Dedifferentiated amniotic fluid mesenchymal stem cell (primary cell): Measurements from ENCODE around the gene ADPRS.

Experiments
- DNase-seq: peaks from one replicate; pipeline ENCODE4 v3.0.0-alpha.2; 2016; ENCODE audit errors: extremely low spot score

The ADPRS gene

DNA sequence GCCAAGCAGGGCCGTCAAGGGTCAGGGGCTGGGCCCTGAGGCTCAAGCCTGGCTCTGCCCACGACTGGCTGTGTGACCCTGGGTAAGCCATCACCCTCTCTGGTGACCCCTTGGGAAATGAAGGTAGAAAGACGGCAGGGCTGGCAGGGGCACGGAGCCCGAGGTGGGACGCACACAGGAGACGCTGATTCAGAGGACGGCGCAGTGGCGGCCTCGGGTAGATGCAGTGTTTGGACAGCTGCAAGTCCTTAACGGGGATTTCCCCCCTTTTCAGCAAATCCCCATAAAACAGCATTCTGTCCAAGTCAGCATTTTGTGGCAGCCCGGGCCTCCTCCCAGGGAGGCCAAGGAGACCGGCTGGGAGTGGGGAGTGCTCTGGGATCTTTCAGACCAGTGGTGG lies 19.6 kb downstream of the ADPRS start:
- peak; percentile 36 for DNase-seq

DNA sequence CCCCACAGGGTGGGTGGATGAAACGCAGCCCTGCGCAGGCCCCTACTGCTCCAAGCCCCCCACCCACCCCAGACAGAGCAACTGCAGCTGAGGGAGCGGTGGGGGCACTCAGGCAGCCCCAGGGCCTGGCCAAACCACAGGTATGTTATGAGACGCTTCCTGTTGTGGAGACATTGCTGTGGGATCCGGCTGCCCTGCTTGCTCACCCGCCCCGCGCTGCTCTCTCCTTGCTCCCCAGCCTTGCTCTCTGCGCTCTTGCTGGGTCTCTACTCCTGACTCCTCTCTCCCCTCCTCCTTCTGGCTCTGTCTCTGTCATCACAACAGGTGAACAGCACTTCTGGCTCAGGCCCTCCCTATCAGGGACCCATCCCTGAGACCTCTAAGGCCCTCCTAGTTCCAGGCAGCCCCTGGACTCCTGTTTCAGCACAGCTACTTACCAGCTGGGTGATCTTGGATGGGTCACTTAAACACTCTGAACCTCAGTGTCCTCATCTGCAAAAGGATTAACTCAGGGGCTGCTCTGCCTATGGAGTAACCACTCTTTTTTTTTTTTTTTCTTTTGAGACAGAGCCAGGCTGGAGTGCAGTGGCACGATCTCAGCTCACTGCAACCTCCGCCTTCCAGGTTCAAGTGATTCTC lies 20.5 kb downstream of the ADPRS start:
- DNase-seq: peak; percentile 42

DNA sequence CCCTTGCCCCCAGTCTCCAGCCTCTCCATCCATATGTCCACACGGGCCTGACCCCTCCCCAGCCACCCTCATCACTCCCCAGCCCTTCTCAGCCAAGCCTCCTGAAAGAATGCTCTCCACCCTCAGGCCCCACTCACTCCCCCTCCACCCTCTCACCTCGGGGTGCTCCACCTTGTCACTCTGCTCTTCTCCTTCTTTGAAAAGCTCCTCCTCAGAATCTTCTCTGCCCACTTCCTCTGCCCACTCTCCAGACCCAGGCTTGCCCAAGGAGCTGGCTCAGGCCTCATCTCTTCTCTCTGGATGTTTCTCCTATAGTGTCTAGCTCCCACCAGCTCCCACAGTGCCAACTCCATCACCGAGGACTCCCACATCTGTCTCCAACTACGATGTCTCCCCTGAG lies 22.5 kb downstream of the ADPRS start:
- DNase-seq: no peak

DNA sequence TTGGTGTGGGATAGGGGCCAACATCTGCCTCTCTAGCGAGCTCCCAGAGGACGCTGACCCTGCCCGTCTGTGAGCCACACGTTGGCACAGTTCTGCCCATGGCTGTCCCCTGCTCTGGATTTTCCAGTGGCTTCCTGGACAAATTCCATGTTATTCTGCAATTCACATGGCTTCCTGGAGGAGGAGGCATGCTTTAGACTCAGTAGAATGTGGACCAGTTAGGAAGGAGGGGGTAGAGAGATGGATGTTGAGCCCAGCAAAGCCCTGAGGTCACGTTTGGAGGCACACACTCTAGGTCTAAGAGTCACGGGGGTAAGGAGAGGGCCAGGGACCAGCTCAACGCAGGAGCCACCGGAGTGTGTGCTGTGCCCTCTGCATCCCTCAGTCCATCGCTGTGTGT lies 24.1 kb downstream of the ADPRS start:
- DNase-seq: no peak

DNA sequence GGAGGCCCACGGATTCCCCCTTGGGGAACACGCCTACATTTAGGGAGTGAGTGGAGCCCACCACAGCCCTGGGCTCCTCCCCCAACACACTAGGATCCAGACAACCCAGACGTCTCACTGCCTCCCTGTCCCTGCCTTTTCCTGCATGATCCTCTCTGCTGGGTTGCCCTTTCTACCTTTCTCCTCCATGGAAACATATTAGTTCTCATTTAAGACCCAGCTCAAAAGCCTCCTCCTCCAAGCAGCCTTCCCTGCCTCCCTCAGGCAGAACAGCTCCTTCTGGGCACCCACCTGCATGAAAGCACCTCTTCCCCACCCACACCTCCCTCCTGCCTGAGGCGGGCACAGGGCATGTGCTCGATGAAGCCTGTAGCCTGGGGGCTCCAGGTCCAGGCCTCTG lies 25.7 kb downstream of the ADPRS start:
- DNase-seq: no peak

DNA sequence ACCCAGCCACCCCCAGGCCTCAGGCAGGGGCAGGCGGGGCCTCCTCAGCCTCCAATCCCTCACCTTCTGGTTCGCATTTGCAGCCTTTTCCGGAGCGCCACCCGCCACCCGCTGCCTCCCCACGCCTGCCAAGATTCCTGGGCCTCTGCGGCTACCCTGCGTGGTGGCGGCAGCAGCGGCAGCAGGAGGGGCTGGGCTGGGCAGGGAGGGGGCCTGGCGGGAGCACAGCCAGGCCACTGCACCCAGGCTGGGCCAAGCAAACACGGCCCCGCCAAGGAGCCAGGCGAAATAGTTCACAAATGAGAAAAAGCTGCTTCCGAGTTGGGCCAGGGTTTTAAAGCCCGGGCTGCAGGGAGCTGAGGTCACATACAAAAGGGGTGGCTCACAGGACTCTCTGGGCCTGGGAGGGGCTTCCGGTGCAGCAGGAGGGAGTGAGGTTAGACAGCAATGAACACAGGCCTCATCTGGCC lies 26.5 kb downstream of the ADPRS start:
- DNase-seq: peak; percentile 81

DNA sequence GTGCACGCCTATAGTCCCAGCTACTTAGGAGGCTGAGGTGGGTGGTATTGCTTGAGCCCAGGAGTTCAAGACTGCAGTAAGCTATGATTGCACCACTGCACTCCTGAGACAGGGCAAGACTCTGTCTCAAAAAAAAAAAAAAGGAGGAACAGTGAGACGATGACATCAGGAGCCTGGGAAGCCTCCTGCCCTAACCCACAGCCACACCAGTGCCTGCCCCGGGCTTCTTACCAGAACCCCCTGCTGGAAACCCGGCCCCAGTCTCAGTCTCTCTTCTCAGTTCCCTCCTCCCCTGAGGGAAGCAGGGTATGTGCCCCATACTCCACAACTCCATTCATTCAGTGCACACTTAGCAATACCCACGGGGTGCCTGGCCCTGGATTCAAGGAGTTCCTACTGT lies 27.2 kb downstream of the ADPRS start:
- DNase-seq: no peak

DNA sequence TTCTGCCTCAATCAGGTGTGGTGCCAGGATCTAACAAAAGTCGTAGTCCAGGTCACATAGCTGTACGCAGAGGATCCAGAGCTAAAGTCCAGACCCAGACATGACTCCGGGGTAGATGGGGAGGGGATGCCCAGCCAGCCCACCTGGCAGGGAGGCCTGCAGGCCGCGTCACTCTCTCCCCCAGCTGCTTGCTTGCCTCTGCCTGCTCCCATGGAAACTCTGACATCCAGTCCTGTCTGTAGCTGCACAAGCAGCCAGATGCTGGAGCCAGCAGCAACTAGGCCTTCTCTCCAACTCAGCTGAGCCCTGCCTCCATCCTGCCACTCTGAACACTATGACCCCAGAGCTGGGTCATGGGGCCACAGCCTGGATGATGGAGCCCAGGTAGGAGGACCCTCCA lies 28.2 kb downstream of the ADPRS start:
- DNase-seq: no peak

DNA sequence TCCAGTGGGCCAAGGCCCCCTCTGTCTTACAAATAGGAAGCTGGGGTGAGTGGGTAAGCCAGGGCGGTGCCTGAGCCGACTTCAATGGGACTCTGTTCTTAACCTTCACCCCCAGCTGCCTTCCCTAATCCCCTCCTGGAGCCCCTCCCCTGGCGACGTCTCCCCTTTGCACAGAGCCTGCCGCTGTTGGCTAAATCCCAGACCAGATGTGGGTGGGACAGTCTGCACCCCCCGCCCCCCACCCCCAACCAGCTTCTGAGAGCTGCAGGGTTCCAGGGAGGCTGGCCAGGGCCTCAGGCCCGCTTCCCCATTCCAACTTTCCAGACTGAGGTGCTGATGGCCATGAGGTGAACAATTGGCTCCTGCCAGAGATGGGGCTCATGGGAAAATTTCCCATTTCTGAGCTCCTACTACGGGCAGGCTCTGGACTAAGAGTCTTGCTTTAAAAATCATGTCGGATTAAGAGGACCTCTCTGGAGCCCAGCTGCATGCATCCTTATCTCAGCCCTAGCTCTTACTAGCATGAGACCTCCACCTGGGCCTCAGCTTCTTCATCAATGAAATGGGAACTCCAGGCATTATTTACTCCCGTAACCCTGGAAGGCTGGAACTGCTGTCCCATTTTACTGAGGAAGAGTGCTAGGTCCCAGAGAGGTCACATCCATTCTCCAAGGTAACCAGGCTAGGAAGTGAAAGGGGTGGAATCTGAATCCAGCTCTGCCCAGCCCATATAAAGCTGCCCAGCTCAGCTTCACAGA lies 29.9 kb downstream of the ADPRS start:
- DNase-seq: no peak

DNA sequence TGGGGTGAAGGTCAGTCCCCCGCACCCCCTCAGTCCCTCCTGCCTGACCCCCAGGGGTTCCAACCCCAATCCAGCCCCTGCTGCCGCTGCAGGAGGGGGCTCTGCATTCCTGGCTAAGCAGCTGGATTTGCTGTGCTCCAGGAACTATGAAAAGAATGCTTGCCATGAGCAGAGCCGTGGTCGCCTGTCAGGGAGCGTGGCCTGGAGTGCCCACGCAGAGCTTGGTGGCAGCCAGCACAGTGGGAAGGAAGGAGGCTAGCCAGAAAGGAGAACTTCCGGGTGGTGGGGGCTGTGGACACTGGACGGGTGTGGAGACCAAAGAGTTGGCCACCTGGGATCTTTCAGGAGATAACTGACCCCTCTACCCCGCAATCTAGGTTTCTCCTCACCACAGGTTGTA lies 30.8 kb downstream of the ADPRS start:
- no peak for DNase-seq

DNA sequence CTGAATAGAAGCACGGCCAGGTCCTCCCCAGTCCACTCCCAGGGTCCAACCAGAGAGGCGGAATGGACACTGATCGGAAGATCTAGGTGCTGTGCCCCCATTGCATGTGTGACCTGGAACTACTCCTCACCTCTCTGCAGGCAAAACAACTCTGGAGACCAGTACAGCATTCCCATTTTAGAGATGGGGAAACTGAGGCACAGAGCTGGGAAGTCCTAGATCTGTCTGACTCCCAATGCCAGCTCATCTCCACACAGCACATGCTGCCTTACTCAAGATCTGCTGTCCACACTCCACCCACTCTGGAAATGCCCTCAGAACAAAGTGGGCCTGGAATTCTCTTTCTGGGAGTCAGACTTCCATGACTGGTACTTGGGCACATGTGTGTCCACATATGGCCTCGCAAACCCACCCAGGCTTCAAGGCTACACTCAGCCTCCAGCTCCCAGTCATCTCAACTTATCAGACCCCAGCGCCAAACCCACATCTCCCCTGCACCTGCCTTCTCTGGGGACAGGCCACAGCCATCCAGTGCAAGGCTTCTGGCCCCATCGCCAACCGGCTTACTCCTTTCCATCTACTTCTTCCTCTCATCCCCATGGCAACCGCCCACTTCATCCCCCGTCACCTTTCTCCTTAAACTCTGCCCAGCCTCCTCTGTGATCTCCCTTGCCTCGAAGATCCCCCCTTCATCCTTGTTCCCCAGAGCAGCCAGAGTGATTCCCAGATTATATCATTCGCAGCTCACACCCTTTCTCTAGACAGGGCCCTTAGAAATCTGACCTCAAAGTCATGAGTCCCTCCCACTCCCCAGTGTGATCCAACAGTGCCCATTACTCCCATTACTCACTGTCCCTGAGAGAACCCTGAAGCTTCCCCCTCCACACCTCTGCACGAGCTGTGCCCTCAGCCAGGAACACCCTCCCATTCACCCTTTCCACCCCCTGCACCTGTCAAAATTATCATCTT lies 33.7 kb downstream of the ADPRS start:
- no peak for DNase-seq

DNA sequence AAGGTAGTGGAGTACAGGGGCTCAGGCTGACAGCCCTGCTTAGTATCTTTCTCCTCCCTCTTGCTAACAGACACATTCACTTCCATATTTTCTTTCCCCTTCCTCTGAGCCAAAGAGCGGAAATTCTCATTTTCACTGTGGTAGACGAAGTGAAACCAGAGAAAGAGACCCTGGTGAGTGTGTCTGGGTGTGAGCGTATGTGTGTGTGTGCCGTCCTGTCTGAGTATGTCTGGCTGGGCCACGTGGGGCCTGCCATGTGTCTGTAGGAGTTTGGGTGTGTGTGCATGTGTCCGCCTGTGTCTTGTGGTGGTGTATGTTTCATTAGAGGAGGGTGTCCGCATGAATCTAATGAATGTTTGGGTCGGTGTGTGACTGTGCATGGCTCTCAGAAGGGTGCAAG lies 34.7 kb downstream of the ADPRS start:
- no peak for DNase-seq

DNA sequence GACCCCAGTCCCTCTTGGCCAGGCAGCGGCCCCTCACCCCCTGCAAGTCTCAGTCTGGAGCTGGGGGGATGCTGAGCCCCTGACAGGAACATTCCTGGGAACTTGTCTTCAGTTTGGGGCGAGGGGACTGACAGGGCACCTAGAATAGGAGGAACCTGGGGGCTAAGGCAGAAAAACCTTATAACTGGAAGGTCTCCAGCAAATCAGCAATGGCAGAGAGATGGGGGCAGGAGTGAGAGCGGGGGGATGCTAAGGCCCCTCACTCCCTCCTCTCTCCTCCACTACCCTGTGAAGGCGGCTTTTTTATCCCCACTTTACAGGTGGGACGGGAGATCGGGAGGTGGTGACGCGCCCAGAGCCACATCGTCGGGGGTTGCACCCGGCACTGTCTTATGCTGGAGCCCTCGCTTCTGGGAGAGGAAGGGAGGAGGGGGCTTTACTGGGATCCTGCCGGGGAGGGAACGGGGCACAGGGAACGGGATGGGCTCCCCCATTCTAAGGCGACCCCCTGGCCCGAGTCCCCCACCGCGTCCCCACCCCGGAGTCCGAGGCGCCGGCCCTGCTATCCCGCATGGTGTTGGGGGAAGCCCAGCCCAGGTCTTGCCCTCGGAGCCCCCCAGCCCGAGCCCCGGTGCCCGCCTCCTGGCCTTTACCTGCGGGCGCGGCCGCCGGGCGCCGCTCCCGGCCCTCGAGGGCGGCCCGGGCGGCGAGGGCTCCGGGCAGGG lies 35.9 kb downstream of the ADPRS start:
- no peak for DNase-seq

DNA sequence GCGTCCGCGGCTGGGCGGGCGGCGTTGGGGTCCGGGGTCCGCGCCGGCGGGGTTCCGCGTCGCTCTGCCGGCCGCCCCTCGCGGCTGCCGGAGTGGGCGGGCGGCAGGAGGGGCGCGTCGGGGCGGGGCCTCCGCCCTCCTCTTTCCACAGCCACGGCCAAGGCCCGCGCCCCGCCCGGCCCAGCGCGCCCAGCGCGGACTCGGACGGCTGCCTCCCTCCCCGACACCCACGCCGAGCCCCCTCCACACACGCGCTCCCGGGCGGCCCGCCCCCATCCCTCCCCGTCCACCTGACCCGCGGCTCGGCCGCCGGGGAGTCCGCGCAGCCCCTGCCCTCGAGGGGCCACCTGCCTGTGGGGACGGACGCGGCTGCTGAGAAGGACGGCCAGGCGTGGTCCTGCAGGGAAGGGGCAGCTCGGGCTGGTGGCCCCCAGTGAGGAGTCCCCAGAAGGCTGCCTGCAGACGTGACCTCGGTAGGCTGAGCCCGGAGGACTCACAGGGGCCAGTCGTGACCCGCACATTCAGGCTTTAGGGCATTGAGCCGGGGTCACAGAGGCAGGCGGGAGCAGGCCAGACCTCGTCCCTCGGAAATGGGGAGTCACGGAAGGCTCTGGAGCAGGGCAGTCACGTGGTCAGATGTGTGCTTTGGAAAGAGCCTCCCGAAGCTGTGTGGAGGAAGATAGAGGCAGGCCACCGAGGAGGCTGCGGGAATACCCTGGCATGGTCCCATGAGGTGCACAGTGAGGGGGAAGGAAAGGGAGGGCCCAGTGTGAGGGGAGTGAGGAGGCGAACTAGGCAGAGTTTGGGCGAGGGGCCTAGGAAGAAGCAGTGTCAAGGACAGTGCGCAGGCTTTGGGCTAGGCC lies 36.7 kb downstream of the ADPRS start, which contains the start of gene COL8A2:
TSS of gene COL8A2 (minus strand) at position 94 of the 863 bp plus-strand sequence. CDS start 24,980 bp downstream, outside the sequence.
- no peak for DNase-seq

DNA sequence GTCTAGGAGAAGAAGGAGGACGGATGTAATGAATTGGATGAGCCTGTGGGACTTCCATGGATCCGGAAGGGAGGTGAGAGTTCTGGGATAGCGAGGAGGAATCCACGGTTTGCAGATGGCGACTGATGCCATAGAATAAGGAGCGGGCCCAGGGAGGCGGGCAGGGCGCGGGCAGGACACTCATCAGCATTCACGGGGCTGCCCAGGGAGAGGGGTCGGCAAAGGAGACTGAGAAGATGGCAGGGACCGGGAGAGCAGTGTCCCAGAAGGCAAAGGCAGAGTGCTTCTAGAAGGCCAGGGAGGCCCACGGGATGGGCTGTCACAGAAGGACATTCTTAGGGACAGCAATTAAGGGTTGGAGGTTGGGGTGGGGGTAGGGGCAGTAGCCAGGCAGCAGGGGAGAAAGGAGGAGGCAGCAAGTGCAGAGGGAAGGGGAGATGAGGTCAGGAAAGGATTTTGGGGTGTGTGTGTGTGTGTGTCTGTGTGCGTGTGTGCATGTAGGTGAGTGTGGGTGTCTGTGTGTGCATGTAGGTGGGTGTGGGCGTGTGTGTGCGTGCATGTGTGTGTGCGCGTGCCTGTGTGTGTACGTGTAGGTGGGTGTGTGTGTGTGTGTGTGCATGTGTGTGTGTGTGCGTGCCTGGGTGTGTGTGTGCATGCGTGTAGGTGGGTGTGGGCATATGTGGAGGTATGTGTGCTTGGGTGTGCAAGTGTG lies 37.5 kb downstream of the ADPRS start:
- DNase-seq: no peak

DNA sequence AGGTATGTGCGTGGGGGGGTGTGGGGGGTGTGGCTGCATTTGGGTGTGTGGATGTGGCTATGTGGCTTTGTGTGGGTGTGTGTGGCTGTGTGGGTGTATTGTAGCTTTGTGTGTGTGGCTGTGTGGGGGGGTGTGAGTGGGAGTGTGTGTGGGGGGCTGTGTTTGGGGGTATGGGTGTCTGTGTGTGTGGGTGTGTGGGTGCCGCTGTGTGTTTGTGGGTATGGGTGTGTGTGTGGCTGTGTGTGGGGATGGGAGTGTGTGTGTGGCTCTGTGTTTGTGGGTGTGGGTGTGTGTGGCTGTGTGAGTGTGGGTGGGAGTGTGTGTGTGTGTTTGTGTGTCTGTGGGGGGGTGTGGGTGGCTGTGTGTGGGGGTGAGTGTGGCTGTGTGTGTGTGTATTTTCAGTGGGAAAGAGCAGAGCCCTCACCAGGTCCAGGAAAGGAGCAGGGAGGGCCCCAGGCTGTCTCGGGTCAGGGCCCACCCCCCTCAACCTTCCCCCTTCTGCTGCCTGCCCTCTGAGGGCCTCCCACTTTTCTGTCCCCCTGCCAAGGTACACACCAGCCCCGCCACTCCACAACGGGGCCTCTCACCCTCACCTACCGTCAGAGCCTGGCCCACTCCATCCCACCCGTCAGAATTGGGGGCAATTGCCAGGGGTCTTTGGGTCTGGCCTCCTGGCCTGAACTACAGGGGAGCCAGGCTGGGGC lies 38.3 kb downstream of the ADPRS start:
- no peak for DNase-seq

DNA sequence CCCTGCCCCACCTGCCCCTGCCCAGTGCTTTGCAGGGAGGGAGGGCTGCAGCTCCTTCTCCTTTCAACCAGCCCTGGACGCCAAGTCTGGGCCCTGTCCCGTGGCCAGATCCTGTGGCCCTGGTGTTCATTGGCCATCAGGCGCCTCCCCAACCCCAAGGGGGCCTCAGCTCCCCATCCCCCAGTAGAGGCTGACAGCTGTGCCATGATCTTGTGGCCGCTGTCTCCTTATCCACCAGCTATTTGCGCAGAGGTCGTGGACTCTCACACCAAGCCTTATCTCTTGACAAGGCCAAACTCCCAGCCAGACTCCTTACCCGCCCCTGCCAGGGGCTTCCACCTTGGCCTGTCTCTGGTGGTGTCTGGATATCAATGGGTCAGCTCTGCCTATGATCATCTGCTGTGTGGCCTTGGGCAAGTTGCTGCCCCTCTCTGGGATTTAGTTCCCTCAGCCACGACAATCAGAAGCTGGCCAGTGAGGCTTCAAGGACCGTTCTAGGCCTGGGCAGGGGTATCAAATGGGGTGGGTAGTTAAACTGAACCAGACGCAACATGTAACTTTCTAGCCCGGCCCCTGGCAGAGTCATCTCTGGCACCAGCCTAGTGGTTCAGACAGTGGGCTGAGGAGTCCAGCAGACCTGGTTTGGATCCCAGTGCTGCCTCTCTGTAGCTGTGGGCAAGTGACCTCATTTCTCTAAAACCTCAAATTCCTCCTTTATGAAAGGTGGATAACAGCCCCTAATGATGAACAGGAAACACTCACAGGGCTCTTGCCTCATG lies 39.6 kb downstream of the ADPRS start:
- DNase-seq: no peak

DNA sequence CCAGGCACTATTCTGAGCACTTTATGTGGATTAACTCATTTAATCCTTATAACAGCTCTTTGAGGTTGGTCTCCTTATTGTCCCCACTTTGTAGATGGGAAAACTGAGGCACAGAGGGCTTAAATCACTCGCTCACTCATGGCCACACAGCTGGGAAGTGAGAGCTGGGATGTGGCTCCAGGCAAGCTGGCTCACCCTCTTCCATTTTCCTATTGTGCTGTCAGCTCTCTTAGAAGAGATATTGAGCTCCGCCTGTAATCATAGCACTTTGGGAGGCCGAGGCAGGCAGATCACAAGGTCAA lies 40.2 kb downstream of the ADPRS start:
- no peak for DNase-seq

DNA sequence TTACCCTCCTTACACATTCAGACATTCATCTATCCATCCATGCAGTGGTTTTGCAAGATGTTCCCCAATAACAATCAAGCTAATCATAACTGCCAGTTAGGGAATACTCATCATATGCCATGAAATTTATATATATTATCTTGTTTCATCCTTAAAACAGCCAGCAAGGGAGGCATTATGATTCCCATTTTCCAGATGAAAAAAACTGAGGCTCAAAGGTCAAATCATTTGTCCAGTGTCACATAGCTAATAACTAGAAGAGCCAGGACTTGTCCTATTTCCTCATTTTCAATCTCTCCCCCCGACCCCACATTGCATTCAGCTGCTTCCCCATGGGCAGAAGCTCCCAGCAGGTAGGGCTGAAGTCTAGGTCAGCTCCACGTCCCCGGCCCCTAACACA lies 43.3 kb downstream of the ADPRS start:
- no peak for DNase-seq
